ENCODE data around the gene JUN.

GRCh38 chr1:58754683-58755467 lies 29.0 kb downstream of the JUN start:
- TF ChIP-seq CTCF (conservative IDR thresholded peaks at IDR 0.05; ENCODE audit: low read depth, low read length) = no peak
- no peak for TF ChIP-seq EZH2 (IDR thresholded peaks at IDR 0.05; ENCODE audit: borderline replicate concordance, low read depth, low read length, poor library complexity, severe bottlenecking)
